CD1c-positive myeloid dendritic cell (primary cell): Measurements from ENCODE around the gene AFP.

ENCODE experiments used
- DNase-seq: peaks from one replicate; pipeline ENCODE4 v3.0.0-alpha.2; 2016; ENCODE audit errors: extremely low spot score

The AFP gene

GRCh38 chr4:73459048-73459421 lies 23.0 kb downstream of the AFP start:
- no peak for DNase-seq

GRCh38 chr4:73460913-73461522 lies 25.0 kb downstream of the AFP start:
- no peak for DNase-seq

GRCh38 chr4:73468170-73468569 lies 32.1 kb downstream of the AFP start:
- DNase-seq, result no peak

GRCh38 chr4:73470728-73471127 lies 34.7 kb downstream of the AFP start:
- DNase-seq, result no peak

- DNase-seq, result no peak
Measured at GRCh38 chr4:73477176-73477575, 41.2 kb downstream of the AFP start.

GRCh38 chr4:73479323-73479722 lies 43.3 kb downstream of the AFP start:
- DNase-seq, result no peak

- DNase-seq, result no peak
Measured at GRCh38 chr4:73481358-73481757, 45.3 kb downstream of the AFP start, which contains the start of gene AFM. Gene AFM (plus strand): TSS chr4:73481745. CDS start chr4:73481776, 31 bp downstream.

GRCh38 chr4:73485085-73485484 lies 49.1 kb downstream of the AFP start:
- DNase-seq, result no peak

GRCh38 chr4:73485596-73485995 lies 49.6 kb downstream of the AFP start:
- DNase-seq, result no peak

GRCh38 chr4:73486497-73486896 lies 50.5 kb downstream of the AFP start:
- no peak for DNase-seq

GRCh38 chr4:73487233-73487632 lies 51.2 kb downstream of the AFP start:
- DNase-seq, result no peak

- DNase-seq, result no peak
Measured at GRCh38 chr4:73499996-73500765, 64.2 kb downstream of the AFP start.

GRCh38 chr4:73501664-73502265 lies 65.7 kb downstream of the AFP start:
- DNase-seq, result no peak

GRCh38 chr4:73505567-73505966 lies 69.5 kb downstream of the AFP start:
- no peak for DNase-seq
